Lung microvascular endothelial cell (primary cell): ENCODE measurements around the gene KIAA1755. TPM values are rescaled to one million over a fixed set of nuclear protein-coding genes. Genes with fewer than 3 reads are reported as not detected.

Source experiments
- DNase-seq, 2 donors: peaks; one replicate each; pipeline versions ENCODE4 v3.0.0 to v3.0.0-alpha.2; 2010; ENCODE audit warnings: low read depth in 2 of 2
- total RNA-seq: library from RNA; depleted of rRNA; stranded (reverse); fragments of >200 nt; gene quantifications from 2 replicates; pipeline ENCODE4 v1.2.1, GENCODE V29; 2014

KIAA1755 gene
- total RNA-seq, 1 donor from 2014 or later, result not detected

DNA sequence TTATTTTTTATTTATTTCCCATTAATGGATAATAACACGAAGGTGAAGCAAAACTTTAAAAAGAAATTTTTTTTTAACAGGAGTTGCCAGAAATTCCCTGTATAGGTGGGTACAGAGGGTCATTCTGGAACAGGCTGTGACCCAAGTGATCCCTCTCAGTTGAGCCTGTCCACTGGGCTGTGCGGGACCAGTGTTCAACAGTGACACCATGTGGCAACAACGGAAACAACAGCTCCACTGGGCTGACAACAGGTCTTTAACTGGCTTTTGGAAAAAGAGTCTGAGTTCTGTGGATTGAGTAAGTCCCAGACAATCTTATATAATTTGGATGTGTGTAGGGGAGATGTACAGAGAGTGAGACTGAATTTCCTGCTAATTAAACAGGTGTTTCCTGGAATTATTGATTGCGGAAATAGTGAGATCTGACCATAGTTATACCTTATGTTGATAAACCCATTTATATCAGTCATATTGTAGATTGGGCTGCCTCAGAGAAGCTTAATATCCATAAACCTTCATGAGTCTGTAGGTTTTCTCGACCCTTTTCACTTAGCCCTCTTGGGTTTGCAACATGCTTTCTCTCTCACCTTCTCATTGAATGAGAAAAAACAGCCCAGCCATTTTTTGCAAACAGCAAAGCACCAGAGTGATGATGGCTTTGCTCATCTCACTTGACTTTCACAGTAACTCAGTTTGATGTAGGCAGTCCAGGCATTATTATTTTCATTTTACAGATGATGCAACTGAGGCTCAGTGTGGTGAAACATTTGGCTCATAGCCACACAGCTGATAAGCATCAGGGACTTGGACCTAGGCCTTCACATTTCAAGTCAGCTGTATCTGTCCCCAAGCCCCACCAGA is 17.5 kb downstream of the KIAA1755 start:
- peak in 1 of 2 donors; percentile 23 for DNase-seq

DNA sequence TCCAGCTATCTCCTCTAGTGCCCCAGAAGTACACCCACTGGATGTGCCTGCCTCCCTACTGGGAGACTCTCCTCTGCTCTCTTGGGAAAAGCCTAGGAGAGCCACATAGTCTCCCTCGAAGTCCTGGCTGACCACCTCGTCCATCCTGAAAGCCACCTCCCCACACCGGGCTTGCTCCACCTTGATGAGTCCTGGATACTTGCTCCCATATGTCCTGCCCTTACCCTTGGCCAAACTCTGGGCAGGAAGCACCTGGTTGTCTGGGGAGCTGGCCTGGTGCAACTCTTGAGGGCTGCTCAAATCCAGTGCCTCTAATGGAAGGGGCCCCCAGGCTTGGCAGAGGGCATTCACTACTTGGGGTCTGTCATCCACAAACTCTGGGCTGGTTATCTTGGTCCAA is 19.3 kb downstream of the KIAA1755 start:
- DNase-seq, result no peak

DNA sequence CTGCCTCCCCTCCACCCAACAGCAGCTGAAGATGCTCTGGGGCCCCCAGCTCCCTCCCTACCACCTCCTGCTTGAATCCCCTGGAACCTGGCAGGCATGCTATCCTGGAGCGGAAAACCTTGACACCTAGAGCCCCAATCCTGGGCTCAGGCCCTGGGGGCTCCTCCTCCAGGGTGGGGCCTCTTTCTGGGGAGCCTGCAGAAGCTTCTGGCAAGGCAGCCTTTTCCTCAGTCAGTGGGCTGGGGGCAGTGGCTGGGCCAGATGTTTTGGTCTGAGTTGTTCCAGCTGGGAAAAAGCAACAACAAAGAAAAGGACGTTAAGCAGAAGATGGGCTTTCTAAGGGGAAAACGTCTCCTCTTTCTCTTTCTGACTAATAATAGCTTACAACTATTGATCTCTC is 21.1 kb downstream of the KIAA1755 start:
- no peak for DNase-seq

DNA sequence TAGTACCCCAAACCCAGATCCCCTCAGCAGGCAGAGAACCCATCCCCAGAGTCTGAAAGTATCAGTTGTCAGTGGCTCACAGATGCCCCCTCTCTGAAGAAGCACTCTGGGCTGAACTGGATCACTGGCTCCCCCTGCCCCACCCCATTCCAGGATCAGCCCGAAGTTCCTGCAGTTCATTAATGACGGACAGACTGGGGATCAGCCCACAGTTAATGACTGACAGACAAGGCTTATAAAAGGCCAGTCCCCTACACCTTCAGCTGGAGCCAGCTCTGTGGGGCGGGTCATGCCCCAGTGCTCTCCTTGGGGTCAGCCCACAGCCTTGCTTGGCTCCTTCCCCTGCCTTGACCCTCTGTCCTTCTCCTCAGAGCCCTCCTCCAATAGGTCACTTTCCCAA is 21.7 kb downstream of the KIAA1755 start:
- no peak for DNase-seq

DNA sequence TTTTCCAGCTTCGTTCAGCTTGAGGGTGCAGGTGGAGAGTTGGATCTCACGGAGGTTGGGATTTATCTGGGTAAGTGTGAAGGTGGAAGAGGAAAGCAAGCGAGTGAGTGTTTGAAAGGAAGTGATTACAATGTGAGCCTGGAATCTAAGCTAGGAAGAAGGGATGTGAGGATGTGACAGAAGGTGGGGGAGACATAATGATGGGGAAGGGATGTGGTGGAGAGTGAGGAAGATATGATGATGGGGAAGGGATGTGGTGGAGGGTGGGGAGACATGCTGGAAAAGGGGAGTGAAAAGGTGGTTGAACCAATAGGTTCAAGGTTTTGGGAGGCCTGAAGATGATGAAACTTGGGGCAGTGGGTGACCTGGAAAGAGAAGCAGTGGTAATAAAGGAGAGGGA is 23.2 kb downstream of the KIAA1755 start:
- no peak for DNase-seq

DNA sequence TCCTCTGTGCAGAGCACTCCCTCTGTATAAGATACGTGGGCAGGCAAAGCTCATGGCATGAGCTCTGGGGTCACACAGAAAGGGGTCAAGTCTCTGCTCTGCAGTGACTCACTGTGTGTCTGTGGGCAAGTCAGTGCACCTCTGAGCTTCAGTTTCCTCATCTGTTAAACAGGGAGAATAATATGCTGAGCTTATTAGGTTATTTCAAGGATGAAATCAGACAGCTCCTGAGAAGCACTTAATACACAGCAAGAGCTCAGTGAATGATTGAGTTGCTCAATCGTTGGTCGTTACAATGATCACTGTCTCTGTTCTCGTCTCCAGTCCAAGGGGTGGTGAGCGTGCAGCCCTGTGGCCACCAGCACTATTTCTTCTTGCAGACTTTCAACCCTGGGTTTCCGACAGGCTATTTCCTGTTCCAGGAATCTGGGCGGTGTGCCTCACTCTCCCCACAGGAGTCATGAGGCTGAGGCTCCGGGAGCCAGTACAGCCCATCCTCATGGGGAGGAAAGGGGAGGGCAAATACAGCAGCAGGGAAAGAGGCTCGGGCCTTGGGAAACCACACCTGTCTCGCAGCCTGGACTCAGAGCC is 28.9 kb downstream of the KIAA1755 start:
- DNase-seq, result peak; percentile 45 to 84

DNA sequence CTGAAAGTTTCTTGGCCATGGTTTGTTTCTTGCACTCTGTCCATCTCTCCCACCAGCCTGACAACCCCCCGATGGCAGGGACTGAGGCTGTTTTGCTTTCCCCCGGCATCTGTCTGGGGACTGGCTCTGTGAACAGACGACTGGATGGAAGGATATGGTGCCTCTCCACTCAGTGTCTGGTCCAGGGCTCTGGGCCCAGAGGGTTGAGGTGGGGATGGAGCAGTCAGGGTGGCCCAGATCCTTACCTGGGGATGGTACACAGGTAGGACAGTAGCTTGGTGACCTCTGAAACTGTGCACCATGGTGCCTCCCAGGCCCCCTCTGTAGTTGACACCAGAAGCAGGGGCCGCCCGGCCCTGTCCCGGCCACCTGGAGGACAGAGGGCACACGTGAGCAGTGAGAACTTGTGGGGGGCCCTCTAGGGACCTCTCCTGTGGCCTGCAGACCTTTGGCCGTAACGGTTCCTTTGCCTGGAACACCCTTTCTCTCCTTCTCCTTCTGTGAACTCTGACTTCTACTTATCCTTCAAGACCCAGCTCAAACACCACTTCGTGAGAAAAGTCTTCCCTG is 29.5 kb downstream of the KIAA1755 start:
- no peak for DNase-seq

DNA sequence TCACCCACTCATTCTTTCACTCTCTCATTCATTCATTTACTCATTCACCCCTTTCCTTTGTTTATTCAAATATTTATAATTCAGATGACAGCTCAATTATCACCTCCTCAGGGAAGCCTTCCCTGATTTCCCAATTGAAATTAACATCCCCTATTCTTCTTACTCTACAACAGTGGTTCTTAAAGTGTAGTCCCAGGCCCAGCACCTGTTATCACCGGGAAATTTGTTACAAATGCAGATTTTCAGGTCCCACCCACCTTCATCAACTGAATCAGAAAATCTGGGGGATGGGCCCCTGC is 30.3 kb downstream of the KIAA1755 start:
- no peak for DNase-seq

DNA sequence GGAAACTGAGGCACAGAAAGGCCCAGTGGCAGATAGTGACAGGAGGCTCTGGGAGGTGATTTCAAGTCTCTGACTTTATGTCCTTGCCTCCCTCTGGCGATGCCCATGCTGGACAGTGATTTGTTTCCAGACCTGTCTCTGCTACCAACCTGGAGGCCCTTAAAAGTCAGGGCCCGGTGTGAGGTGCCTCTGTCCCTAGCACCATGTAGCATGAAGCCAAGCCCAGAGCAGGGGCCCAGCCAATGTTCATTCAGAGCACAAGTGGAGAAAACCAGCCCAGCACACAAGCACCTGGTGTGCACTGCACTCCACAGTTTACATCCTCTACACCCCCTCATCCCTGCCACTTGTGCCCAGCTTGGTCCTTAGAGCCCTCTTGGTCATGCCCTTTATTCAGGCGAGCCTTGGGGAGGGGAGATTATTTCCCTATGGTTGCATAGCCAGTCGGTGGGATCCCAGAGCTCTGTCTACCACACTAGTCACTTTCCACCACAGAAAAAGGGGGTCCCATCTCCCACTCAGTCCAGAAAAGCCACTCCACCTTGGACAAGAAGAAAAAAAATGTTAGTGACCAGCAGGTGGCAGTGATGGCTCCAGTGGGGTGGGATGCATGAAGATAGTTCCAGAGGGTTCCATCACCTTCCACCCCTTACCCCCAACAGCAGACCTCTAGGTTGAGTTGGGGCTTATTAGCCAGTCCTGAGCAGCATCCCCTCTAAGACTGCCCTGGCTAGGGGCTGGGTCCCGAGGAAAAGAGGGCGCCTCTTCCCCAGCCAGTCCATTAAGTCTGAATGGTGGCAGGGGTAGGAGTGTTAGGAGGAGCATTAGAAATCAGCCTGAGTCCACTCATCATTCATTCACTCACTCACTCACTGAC is 30.9 kb downstream of the KIAA1755 start:
- peak; percentile 52 to 62 for DNase-seq

DNA sequence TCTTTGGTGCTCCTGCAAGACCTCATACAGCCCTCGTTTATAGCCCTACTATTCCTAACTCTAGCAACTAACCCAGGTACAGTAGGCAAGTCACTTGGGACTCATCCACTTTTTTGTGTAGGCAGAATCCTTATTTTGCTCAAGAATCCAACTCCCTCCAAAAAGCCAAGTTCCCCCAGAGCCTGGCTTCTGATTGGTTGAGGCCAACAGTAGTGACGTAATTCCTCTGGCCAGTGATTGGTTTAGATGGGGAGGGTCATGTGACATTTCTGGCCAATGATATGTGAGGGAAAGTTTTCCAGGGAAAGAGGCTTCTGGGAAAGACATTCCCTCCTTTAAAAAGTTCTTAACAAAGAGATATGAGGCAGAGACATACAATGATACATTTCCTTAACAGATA is 32.1 kb downstream of the KIAA1755 start:
- no peak for DNase-seq

DNA sequence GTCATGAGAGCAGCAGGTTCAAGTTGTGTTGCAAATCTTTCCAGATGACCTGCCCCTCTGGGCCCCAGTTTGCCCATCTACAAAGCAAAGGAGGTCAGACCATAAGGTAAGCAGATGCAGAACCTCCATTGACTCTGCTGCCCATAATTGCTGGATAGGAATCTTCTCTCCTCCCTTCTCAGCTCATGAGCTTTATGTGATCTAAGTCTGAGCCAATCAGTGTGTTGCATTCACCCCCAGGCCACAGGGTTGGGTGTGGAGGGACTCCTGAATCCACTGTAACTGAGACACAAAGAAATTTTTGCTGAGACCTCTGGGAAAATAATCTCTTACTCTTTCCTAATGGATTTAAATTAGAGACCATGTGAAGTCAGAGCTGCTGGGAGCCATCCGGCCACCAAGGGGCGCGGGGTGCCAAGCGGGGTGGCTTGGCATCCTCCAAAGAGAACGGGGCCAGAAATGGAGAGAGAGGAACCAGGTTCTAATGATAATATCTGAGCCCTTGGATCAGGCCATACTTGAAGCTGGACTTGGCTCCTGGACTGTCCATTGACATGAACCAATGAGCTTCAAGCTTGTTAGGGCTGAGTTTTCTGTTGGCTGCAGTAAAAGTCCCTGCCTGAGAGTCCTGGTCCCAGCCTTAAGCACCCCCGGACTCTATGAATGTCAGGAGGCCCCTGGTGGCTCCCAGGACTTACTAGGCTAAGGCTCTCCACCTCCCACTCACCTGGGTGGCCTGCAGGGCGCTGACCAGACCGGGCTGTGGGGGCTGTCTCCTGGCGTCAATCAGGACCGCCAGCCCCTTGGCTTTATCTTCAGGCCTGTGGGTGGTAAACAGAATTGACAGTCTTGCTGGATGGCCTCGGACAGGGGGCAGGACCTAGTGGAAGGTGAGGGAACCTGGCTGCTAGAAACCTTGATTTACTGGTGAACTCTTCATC is 32.8 kb downstream of the KIAA1755 start:
- no peak for DNase-seq

DNA sequence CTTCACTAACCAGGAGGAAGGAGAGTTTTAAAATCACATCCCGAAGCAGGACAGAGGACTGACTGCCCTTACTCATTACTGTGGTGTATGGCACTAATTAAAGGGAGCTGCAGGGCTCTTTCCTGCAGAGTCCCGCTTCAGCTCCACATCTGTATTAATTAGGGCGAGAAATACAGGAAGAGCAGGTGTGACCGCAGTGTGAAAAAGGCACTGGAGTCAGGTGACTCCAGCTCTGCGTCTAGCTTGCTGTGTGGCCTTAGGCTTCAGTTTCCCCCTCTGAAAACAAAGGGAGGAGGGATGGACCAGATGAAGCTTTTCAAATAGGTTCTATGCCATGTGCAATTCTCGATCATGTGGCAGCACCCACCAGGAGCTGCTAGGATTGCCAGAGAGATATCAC is 34.0 kb downstream of the KIAA1755 start:
- DNase-seq, result no peak

DNA sequence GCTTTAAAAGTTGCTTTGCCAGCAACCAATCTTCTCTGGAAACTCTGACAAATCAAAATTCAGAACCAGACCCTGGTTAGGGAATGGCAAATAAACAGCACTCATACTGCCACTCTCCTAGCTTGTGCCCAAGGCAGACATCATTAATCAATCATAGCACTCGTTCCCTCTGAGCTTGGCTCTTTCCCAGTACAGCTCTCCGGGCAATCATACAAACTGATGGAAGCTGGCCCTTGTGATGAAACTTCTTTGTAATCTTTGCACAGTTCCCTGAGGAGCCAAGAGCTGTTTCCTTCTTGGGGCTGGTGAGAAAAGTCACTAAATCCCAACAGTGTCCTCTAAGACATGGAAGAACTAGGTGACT is 34.7 kb downstream of the KIAA1755 start:
- no peak for DNase-seq

DNA sequence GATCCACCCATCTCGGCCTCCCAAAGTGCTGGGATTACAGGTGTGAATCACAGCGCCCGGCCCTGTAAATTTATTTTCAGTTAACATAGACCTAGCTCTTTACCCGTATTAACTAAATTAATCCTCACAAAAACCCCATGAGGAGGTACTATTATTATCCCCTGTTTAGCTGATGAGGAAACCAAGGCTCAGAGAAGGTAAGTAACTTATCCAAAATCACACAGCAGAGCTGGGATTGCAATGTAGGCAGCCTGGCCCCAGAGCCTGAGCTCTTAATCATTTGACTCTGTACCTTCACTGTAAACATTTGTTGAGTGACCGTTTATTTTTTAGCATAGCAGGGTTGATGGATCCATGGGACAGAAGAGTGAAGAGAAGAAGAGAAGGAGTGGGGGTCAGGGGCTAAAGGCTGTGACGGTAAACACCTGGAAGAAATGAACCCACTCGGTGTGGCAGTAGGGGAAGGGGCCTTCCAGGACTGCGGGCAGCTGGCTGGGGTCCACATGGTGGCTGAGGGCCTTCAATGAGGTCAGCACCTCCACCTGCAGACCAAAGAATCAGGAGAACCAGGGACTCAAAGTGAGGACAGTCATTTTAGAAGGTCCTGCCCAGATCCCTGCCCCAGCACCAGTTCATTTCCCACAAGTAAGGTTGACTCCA is 35.2 kb downstream of the KIAA1755 start:
- DNase-seq, result no peak

DNA sequence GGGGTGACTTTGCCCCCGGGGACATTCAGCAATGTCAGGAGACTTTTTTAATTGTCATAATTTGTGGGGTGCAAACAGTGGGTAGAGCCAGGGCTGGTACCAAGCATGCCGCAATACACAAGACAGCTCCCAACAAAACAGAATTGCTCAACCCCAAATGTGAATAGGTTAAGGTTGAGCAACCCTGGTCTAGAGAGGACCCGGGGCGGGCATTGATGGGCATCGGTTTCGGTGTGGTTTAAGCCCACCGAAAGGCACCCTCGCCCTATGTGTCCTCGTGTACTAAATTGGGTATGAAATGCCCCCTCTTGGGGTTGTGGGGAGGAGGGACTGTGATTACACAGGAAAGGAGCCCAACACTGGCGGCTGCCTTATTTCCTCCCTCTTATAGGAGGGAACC is 36.0 kb downstream of the KIAA1755 start:
- DNase-seq, result no peak

DNA sequence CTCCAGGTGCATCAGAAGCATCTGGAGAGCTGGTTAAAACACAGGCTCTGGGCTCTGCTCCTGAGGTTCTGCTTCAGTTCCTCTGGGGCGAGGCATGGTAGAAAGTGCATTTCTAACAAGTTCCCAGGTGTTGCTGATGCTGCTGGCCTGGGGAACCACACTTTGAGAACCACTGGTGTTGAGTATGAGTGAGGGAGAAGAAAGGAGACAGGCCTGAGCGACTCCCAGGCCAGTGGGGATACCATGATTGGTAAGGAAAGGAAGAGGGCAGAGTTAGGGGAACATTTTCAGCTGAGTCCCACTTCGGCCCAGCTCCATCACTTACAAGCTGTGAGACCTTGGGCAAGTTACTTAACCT is 36.8 kb downstream of the KIAA1755 start:
- no peak for DNase-seq

DNA sequence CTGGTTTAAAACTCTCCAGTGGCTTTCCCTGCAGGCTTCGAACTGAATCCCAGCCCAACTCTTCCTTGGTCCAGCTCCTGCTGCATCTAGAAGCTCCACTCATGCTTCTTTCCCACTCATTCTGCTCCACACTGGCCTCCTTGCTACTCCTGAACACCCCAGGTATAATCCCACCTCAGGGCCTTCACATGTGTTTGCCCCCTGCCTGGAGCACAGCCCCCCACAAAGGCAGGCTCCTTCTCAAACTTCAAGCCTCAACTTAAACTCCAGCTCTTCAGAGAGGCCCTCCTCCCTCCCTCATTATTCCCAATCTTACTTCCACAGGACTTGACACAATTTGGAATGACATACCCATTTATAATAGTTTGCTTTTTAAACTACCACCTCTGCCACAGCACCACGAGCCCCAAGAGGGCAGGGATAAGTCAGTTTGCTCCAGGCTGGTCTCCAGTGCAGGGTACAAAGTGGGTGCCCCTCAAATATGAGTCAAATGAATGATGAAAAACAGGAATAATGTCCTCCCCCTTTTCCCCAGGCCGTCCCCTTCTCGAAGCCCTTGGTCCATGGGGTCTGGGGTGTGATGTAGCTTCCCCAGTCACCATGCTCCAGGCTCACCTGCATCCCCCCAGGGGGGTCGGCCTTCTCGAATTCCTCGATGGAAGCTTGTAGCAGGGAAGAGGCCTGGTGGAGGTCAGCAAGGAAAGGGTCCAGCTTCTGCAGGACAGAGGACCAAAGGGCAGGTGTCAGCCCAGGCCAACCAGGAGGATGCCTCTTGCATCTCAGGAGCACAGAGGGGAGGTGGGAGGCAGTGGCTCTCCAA is 37.4 kb downstream of the KIAA1755 start:
- DNase-seq, result no peak

DNA sequence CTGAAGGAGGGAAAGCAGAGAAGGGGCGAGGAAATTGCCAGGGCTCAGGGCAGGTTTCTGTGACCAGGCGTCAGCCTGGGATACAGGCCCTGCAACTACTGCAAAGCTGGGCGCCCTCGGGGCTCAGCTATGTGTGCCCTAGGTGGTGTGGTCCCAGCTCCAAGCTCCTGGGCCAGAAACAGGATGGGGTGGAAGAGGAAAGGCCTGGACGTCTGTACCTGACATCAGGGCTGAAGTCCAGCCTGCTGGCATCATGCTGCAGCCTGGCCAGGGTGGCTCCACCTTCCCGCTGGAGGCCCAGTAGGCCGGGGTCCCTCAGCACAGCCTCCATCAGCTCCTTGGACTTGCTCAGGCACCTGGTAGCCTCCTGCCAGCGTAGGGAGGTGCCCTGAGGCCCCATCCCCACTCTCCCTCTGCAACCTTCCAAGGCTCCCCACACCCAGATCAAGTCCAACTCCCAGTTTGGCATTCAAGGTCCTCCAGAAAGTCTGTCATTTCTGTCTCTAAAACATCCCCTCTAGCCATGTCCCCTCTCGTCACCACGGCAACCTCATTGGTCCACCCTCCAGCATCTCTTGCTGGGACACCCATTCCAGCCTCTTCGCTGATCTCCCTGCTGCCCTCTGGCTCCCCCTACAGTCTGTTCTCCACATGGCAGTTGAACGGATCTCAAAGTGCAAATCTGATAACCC is 38.2 kb downstream of the KIAA1755 start:
- DNase-seq, result peak; percentile 63 to 77

DNA sequence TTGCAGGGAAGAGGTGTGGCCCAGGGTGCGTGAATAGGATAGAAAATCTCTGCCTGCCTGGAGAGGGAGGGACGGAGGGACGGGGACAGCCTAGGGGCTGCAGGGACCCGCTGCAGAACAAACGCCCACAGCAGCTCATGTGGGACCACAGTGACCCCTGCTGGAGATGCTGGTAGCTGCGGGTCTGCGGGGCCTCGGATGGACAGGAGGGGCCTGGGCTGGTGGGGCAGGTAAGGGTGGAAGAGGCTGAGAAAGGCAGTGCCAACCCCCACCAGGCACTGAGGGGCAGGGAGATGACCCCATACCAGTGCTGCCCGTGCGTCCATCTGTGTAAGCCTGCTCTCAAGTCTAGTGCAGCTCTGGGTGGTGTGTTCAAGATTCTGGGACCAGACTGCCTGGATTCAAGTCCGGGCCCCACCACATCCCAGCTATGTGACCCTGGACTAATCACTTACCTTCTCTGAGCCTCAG is 39.4 kb downstream of the KIAA1755 start:
- peak; percentile 68 to 80 for DNase-seq
